Naive thymus-derived CD8-positive, alpha-beta T cell (primary cell): Measurements from ENCODE around the gene CIB4. TPM values are rescaled to one million over a fixed set of nuclear protein-coding genes. Genes with fewer than 3 reads are reported as not detected.

Experiments
- ATAC-seq, 2 donors: fragments of 150-1000 bp; cut with Tn5 transposase in 1 of 2; sonication (Bioruptor Pico), chemical (Tn5 transposase) in 1 of 2; 1 replicate in 1 of 2; 2 replicates in 1 of 2; pipeline ENCODE4 v1.10.0; 2021; ENCODE audit warnings: mild to moderate bottlenecking in 2 of 2, moderate library complexity in 2 of 2
- POLR2A ChIA-PET: fragments of 350-600 bp; sonication (Branson Sonifier 250); formaldehyde crosslinking; loops from one replicate; lab custom pipeline; 2021; ENCODE audit warnings: antibody characterized with exemption; lab: Charles Lee
- DNase-seq, 10 donors: peaks; one replicate each; pipeline versions ENCODE4 v3.0.0 to v3.0.0-alpha.2; 2020 to 2022
- H3K27ac Mint-ChIP-seq, 10 donors: one replicate each; pipeline ENCODE4 v1.8.0; 2020 to 2022; ENCODE audit warnings: mild to moderate bottlenecking in 10 of 10, mixed read lengths in 10 of 10, moderate library complexity in 4 of 10, inconsistent platforms in 1 of 10
- H3K27me3 Mint-ChIP-seq, 5 donors: one replicate each; pipeline ENCODE4 v1.8.0; 2021 to 2022; ENCODE audit warnings: mixed read lengths in 5 of 5
- H3K36me3 Mint-ChIP-seq, 3 donors: one replicate each; pipeline ENCODE4 v1.8.0; 2020 to 2022; ENCODE audit warnings: mixed read lengths in 3 of 3, mild to moderate bottlenecking in 2 of 3, inconsistent platforms in 1 of 3
- H3K4me1 Mint-ChIP-seq, 4 donors: one replicate each; pipeline ENCODE4 v1.8.0; 2021 to 2022; ENCODE audit warnings: mixed read lengths in 4 of 4
- H3K4me3 Mint-ChIP-seq, 10 donors: one replicate each; pipeline ENCODE4 v1.8.0; 2020 to 2022; ENCODE audit warnings: mild to moderate bottlenecking in 10 of 10, mixed read lengths in 10 of 10, moderate library complexity in 6 of 10, inconsistent platforms in 1 of 10
- H3K9me3 Mint-ChIP-seq, 9 donors: one replicate each; pipeline ENCODE4 v1.8.0; 2020 to 2022; ENCODE audit warnings: mixed read lengths in 9 of 9, mild to moderate bottlenecking in 3 of 9, inconsistent platforms in 1 of 9, moderate library complexity in 1 of 9
- polyA plus RNA-seq, 3 donors: library from polyadenylated mRNA; unstranded; fragments of 300-500 nt; fragmentation: Illumina TruSeq; gene quantifications; one replicate each; pipeline ENCODE4 v1.2.3, GENCODE V29; 2021
- total RNA-seq, 8 experiments: library from RNA in 2 of 8; stranded (reverse) in 2 of 8; gene quantifications; one replicate each; pipeline ENCODE4 v1.2.3 and lab custom pipeline; 2021 to 2026

Gene CIB4
- total and polyA plus RNA-seq, 5 experiments from 2014 or later = not detected

- DNase-seq (no peak), ATAC-seq (no peak)
- POLR2A ChIA-PET = no interaction called here
- H3K4me1 Mint-ChIP-seq = no peaks in the 10 kb centered on the region
- no peaks in the 10 kb centered on the region for H3K36me3 Mint-ChIP-seq
- H3K4me3 Mint-ChIP-seq = no peak overlapping the region
- H3K9me3 Mint-ChIP-seq = no peaks in the 10 kb centered on the region
- no peak overlapping the region for H3K27ac Mint-ChIP-seq
- peaks cover 5 to 46% (median 33%) of the 10 kb centered on the region in 5 donors for H3K27me3 Mint-ChIP-seq
Measured at GRCh38 chr2:26649322-26649721, 8.2 kb upstream of the CIB4 start.

- POLR2A ChIA-PET = no interaction called here
- Mint-ChIP-seq H3K36me3 (no peaks in the 10 kb centered on the region), H3K27me3 (peaks cover 5 to 50% (median 36%) of the 10 kb centered on the region in 5 donors), H3K4me3 (no peak overlapping the region), H3K9me3 (no peaks in the 10 kb centered on the region), H3K27ac (no peak overlapping the region), H3K4me1 (no peaks in the 10 kb centered on the region)
- ATAC-seq (no peak), DNase-seq (no peak)
Measured at GRCh38 chr2:26648516-26648915, 7.3 kb upstream of the CIB4 start.

GRCh38 chr2:26647981-26648380 lies 6.8 kb upstream of the CIB4 start:
- Mint-ChIP-seq H3K36me3 (no peaks in the 10 kb centered on the region), H3K27me3 (peaks cover 5 to 54% (median 34%) of the 10 kb centered on the region in 5 donors), H3K9me3 (no peaks in the 10 kb centered on the region), H3K4me3 (no peak overlapping the region), H3K27ac (no peak overlapping the region), H3K4me1 (no peaks in the 10 kb centered on the region)
- DNase-seq = no peak
- POLR2A ChIA-PET = no interaction called here
- ATAC-seq = no peak

- ATAC-seq = no peak
- Mint-ChIP-seq H3K4me1 (no peaks in the 10 kb centered on the region), H3K36me3 (no peaks in the 10 kb centered on the region), H3K9me3 (no peaks in the 10 kb centered on the region), H3K27ac (no peak overlapping the region), H3K4me3 (no peak overlapping the region), H3K27me3 (peaks cover 5 to 60% (median 31%) of the 10 kb centered on the region in 5 donors)
- POLR2A ChIA-PET = no interaction called here
- no peak for DNase-seq
Measured at GRCh38 chr2:26646986-26647672, 6.0 kb upstream of the CIB4 start.

- H3K27ac Mint-ChIP-seq = no peak overlapping the region
- ATAC-seq = no peak
- POLR2A ChIA-PET = no interaction called here
- no peaks in the 10 kb centered on the region for H3K36me3 Mint-ChIP-seq
- H3K27me3 Mint-ChIP-seq = peaks cover 9 to 59% (median 40%) of the 10 kb centered on the region in 5 donors
- H3K4me1 Mint-ChIP-seq = no peaks in the 10 kb centered on the region
- no peaks in the 10 kb centered on the region for H3K9me3 Mint-ChIP-seq
- H3K4me3 Mint-ChIP-seq = no peak overlapping the region
- DNase-seq = no peak
Measured at GRCh38 chr2:26645762-26646161, 4.6 kb upstream of the CIB4 start.

GRCh38 chr2:26644188-26644835 lies 3.1 kb upstream of the CIB4 start:
- Mint-ChIP-seq H3K36me3 (no peaks in the 10 kb centered on the region), H3K4me1 (no peaks in the 10 kb centered on the region), H3K4me3 (no peak overlapping the region), H3K27ac (no peak overlapping the region), H3K27me3 (peaks cover 9 to 52% (median 40%) of the 10 kb centered on the region in 5 donors), H3K9me3 (no peaks in the 10 kb centered on the region)
- no peak for ATAC-seq
- POLR2A ChIA-PET = no interaction called here
- no peak for DNase-seq

- ATAC-seq (no peak), DNase-seq (peak in 1 of 10 donors; percentile 9)
- Mint-ChIP-seq H3K4me3 (no peak overlapping the region), H3K36me3 (no peaks in the 10 kb centered on the region), H3K4me1 (no peaks in the 10 kb centered on the region), H3K27ac (no peak overlapping the region), H3K9me3 (no peaks in the 10 kb centered on the region), H3K27me3 (peaks cover 11 to 52% (median 37%) of the 10 kb centered on the region in 5 donors)
- POLR2A ChIA-PET = no interaction called here
Measured at GRCh38 chr2:26642429-26642828, 1.3 kb upstream of the CIB4 start.

GRCh38 chr2:26640331-26640745 lies 828 bp downstream of the CIB4 start:
- Mint-ChIP-seq H3K36me3 (no peaks in the 10 kb centered on the region), H3K4me1 (no peaks in the 10 kb centered on the region), H3K9me3 (no peaks in the 10 kb centered on the region), H3K27ac (peak overlapping the region in 1 of 10 donors; percentile 49), H3K27me3 (peaks cover 8 to 42% (median 30%) of the 10 kb centered on the region in 5 donors), H3K4me3 (no peak overlapping the region)
- DNase-seq = no peak
- ATAC-seq = no peak
- POLR2A ChIA-PET = no interaction called here

- no peak overlapping the region for H3K4me3 Mint-ChIP-seq
- ATAC-seq = no peak
- no peaks in the 10 kb centered on the region for H3K4me1 Mint-ChIP-seq
- peak overlapping the region in 2 of 10 donors; percentile 49 to 72 for H3K27ac Mint-ChIP-seq
- no peak for DNase-seq
- POLR2A ChIA-PET = no interaction called here
- H3K27me3 Mint-ChIP-seq = peaks cover 5 to 37% (median 26%) of the 10 kb centered on the region in 5 donors
- no peaks in the 10 kb centered on the region for H3K36me3 Mint-ChIP-seq
- no peaks in the 10 kb centered on the region for H3K9me3 Mint-ChIP-seq
Measured at GRCh38 chr2:26639685-26640243, 1.4 kb downstream of the CIB4 start.

- DNase-seq = no peak
Measured at GRCh38 chr2:26637811-26638310, 3.3 kb downstream of the CIB4 start.

GRCh38 chr2:26636935-26637334 lies 4.2 kb downstream of the CIB4 start:
- H3K4me3 Mint-ChIP-seq = no peak overlapping the region

More at GRCh38 chr2:26637811-26638310, 3.3 kb downstream of the CIB4 start:
- Mint-ChIP-seq H3K27me3 (peaks cover 5 to 24% (median 19%) of the 10 kb centered on the region in 5 donors), H3K36me3 (no peaks in the 10 kb centered on the region), H3K4me3 (no peak overlapping the region), H3K27ac (no peak overlapping the region), H3K9me3 (no peaks in the 10 kb centered on the region), H3K4me1 (no peaks in the 10 kb centered on the region)
- POLR2A ChIA-PET = no interaction called here
- ATAC-seq = no peak

GRCh38 chr2:26635401-26635800 lies 5.8 kb downstream of the CIB4 start:
- Mint-ChIP-seq H3K27ac (no peak overlapping the region), H3K27me3 (peaks cover 1 to 11% (median 9%) of the 10 kb centered on the region in 5 donors), H3K4me1 (no peaks in the 10 kb centered on the region), H3K4me3 (no peak overlapping the region), H3K36me3 (no peaks in the 10 kb centered on the region), H3K9me3 (no peaks in the 10 kb centered on the region)
- DNase-seq (no peak), ATAC-seq (no peak)
- POLR2A ChIA-PET = no interaction called here

More at GRCh38 chr2:26636935-26637334, 4.2 kb downstream of the CIB4 start:
- Mint-ChIP-seq H3K36me3 (no peaks in the 10 kb centered on the region), H3K27me3 (peaks cover 5 to 24% (median 18%) of the 10 kb centered on the region in 5 donors), H3K4me1 (no peaks in the 10 kb centered on the region), H3K27ac (no peak overlapping the region), H3K9me3 (no peaks in the 10 kb centered on the region)
- POLR2A ChIA-PET = no interaction called here
- ATAC-seq (no peak), DNase-seq (no peak)

GRCh38 chr2:26634636-26635230 lies 6.4 kb downstream of the CIB4 start:
- DNase-seq (no peak), ATAC-seq (no peak)
- Mint-ChIP-seq H3K4me1 (no peaks in the 10 kb centered on the region), H3K27ac (no peak overlapping the region), H3K36me3 (no peaks in the 10 kb centered on the region), H3K9me3 (no peaks in the 10 kb centered on the region), H3K4me3 (no peak overlapping the region), H3K27me3 (peaks cover 1 to 8% (median 4%) of the 10 kb centered on the region in 5 donors)
- POLR2A ChIA-PET = no interaction called here
